ENCODE data around the gene GSX1.
"Not testable (repeated sequence)": the region's sequence is repeated elsewhere in the genome, so short reads cannot be mapped to it uniquely, and the experiment has no call there.

Gene GSX1

DNA sequence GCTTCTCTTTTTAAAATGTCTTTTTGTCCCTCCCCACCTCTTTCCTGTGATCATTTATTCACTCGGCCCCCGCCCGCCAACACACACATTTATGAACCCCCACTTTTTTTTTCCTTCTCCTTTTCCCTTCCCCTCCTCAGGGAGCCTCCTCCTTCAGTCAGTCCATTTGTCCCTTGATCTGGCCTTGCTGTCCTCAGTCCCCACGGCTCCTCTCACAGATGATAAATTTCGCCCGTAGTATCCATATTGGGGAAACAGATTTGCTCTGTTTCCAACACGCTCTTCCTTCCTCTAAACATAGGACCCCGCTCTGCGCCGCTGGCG, 2.0 kb downstream of the GSX1 start:
- no peak for DNase-seq (ENCODE audit: low read depth in 2 of 2)

DNA sequence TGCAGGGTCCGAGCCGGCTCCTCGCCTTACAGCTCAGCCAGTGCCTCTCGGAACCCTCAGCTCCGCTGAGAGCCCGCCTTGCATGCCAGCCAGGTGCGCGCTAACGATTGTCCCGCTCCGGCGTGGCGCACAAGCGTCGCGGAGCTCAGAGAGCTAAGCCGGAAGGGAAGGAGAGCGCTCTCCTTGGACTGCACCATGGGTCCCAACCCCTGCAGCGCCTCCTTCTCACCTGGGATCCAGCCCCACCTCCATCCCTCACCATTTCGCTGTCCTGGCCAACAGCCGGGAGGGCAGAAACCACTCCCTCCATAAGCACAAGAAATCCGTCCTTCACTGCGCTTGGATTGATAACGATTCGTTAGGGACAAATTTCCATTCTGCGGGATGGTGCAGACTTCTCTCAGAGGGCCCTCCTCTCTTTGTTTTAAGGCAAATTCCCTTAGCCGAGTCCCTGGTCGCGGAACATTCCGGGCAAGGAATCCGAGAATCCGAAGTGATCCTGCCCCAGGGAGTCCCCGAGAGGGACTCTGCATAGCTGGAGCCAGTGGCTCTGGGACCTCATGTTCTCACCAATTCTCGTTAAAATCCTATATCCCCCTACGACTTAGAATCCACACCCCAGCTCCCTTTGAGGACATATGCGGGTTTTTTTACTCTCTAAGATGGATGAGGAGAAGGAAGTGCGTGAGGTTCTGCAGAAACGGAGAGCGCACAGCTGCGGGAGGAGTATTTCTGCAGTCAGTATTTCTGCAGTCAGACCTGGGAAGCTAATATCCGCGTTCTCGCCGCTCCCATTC, 2.8 kb downstream of the GSX1 start:
- no peak for DNase-seq (ENCODE audit: low read depth in 2 of 2)

- DNase-seq (ENCODE audit: low read depth in 2 of 2) = no peak
Measured at GRCh38 chr13:27795718-27796019, 3.4 kb downstream of the GSX1 start.

DNA sequence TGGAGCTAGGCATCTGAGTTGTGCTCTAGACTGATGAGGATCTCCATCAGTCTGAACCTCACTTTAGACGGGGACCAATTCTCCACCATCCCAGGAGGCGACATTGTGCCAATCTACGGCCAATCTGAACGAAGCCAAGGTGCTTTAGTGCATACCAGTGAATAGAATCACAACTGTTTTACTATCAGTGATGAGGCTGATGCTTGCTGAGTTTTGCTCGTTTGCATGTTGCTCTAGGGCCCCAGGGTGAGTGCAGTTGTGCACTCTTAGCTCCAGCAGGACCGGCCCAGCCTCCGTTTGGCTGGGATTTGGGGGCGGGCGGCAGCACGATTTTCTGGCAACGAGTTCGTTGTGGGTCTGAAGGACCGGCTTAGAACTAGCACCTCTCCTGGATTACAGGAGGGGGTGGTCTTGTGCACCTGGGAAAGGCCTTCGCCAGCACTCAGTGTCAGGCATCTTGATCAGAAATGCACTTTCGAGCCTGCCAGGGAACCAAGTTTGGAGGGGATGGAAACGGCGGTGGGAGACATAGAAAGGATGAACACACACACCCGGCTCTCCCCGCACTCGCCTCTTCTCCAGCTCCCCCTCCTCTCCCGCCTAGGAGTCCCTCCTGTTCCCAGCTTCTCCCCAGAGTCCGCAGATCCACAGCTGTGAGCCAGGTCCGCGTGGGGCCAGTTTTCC, 4.4 kb downstream of the GSX1 start:
- DNase-seq (ENCODE audit: low read depth in 2 of 2) = no peak

DNA sequence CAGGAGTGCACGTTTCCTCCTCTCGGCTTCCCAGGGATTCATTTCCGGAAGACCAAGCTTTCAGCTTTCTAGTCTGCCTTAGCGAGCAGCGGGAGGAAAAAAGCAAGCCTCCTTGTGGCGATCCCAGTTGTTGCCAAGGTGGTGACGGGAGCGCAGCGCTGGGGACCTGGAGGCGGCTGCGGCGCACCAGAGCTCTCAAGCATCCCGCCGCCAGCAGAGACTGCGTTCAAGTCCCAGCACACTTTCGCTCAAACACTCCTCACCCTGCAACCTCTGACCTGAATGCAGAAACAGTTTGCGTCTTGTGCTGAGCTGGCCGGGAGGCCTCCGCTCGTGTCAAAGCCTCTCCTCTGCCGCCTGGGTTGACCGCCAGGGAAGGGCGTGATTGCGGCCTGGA, 4.9 kb downstream of the GSX1 start:
- DNase-seq (ENCODE audit: low read depth in 2 of 2) = no peak

GRCh38 chr13:27806744-27807387, 14.6 kb downstream of the GSX1 start:
- DNase-seq (ENCODE audit: low read depth in 2 of 2) = no peak

GRCh38 chr13:27808851-27809550, 16.7 kb downstream of the GSX1 start:
- no peak for DNase-seq (ENCODE audit: low read depth in 2 of 2)

DNA sequence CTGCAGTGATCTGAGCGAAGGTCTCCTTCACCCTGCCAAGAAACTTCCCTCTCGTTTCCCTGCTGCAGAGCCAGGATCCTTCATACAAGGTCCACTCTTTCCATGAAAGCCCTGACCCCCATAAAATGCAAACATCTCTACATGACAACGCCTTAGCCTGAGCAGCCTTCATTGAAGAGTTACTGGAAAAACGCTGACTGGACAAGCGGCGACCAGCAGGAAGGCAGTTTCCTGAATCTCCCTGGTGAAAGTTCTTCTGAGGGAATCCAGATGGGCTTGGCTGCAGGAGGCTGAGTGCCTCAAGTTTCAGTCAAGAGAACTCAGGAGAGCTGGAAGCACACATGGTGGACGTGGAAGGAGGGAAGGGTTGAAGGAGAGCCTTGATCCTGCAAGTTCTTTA, 17.7 kb downstream of the GSX1 start:
- DNase-seq (ENCODE audit: low read depth in 2 of 2) = no peak

GRCh38 chr13:27810461-27810860, 18.2 kb downstream of the GSX1 start:
- DNase-seq (ENCODE audit: low read depth in 2 of 2) = no peak

DNA sequence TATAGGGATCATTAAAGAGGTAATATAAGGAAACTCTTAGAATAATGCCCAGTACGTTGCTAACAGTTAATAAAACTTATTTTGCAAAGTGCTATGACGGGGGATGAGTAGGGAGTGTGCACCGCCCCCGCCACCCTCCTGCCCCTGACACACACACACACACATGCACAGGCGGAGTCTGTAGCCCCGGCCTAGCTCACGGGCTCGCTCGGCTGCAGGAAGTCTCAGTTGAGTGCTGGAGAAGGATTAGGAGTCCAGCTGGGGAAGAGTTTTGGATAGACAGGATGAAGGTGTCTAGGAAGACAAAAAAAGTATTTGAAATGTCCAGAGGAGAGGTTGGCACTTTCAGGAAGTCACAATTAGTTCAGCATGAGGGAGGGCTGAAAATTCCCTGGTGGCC, 21.5 kb downstream of the GSX1 start:
- no peak for DNase-seq (ENCODE audit: low read depth in 2 of 2)

DNA sequence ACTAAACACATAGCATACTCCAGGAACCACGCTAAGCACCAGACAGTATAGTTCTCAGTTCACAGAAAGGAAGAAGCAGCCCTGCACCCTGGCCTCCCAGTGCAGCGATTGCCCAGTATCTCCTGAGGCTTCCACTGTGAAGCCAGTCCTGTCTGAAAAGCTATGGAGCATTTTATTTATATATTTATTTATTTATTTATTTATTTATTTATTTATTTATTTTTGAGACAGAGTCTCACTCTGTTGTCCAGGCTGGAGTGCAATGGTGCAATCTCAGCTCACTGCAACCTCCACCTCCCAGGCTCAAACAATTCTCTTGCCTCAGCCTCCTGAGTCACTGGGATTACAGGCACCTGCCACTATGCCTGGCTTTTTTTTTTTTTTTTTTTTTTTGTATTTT, 25.5 kb downstream of the GSX1 start:
- not testable (repeated sequence) for DNase-seq (ENCODE audit: low read depth in 2 of 2)

GRCh38 chr13:27820524-27821482, 28.5 kb downstream of the GSX1 start:
- no peak for DNase-seq (ENCODE audit: low read depth in 2 of 2)

DNA sequence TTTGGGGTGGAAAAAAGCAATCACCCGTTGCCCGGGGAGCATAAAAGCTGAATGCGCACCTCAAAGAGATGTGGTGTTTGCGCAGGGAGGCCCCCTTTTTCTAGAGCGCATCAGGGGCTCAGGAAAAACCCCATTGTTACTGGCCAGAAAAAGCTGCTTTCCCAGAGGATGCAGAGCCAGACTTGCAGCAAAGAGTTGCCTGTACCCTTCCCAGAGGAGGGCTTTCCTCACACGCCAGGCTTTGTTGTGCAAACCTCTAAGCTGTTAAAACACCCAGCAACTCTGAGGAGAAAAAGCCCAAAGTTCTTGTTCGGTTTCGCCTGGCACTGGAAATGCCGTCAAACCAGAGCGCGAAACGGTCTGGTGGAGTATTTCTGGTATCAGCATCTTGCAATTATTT, 29.3 kb downstream of the GSX1 start:
- no peak for DNase-seq (ENCODE audit: low read depth in 2 of 2)

- DNase-seq (ENCODE audit: low read depth in 2 of 2) = no peak
Measured at GRCh38 chr13:27822258-27822872, 30.1 kb downstream of the GSX1 start.

- DNase-seq (ENCODE audit: low read depth in 2 of 2) = no peak
Measured at GRCh38 chr13:27822873-27823311, 30.6 kb downstream of the GSX1 start.

DNA sequence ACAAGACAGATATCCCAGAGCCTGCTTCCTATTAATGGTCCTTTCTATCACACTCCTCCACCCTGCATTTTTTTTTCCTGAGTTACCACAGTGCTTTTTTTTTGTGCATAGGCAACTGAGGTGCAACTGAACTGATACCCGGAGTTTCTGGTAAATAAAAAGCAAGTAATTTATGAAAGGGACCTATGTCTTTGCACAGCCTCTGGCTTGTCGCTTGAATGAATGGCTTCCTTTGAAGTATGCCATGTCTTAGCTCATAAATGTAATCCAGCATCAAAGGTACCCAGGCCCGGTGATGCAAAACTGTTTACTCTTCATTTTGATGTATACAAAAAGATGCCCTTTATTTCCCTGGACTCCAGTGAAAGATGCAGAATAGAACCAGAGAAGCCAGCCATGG, 31.8 kb downstream of the GSX1 start:
- no peak for DNase-seq (ENCODE audit: low read depth in 2 of 2)

GRCh38 chr13:27825072-27825471, 32.8 kb downstream of the GSX1 start:
- no peak for DNase-seq (ENCODE audit: low read depth in 2 of 2)

- peak; percentile 43 to 63 for DNase-seq (ENCODE audit: low read depth in 2 of 2)
Measured at GRCh38 chr13:27826379-27827353, 34.4 kb downstream of the GSX1 start.

DNA sequence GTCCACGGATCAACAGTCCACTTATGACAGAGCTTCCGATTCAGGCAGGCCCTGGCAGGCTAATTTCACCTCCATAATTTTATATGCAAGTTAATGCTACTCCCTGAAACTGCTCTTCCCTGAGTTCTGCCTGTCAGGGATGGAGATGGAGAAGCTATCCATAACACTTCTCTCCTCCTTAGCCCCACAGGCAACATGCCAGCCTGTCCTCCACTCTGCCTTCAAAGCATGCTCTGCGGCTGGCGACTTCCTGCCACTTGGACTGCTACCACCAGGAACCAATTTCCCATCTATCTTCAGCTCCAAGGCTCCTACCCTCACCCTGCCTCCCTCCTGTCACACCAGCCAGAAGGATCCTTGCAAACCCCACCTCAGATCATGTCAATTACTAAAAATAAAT, 35.4 kb downstream of the GSX1 start:
- no peak for DNase-seq (ENCODE audit: low read depth in 2 of 2)

DNA sequence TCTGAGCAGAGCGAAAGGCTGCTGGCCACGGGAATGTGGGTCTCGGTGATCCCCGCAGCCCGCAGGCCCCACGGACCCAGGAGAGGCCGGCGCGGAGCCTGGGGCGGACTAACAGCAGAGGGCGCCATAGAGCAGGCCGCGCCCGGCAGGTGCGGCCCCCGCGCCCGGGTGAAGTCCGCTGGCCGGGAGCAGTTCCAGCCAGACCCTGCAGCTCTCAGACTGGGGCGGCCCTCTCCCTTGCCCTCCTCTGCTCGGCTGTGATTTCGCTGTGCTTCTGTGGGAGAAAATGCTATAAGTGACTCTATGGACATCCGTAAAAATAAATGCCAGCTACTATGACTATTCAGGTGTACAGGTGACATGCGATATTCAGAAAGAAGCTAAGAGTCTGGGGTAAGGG, 37.7 kb downstream of the GSX1 start:
- DNase-seq (ENCODE audit: low read depth in 2 of 2) = peak; percentile 35 to 45

Measured in stimulated activated CD4-positive, alpha-beta T cell treated with anti-CD3 and anti-CD28 coated beads, Interleukin-12 subunit alpha, Interleukin-12 subunit beta, amount 100 ng/mL, for 24 hours (primary cell).